ENCODE measurements around the gene RABEP1. TPM values are rescaled to one million over a fixed set of nuclear protein-coding genes. Genes with fewer than 3 reads are reported as not detected.

RABEP1 gene
- total RNA-seq, 1 experiment from 2014 or later, result 23.8 TPM

Other genes with a start within 250 kb of the RABEP1 start
- 0.10 TPM in 1 of 2 replicates, not detected in the other for gene SLC52A1, start 246.9 kb upstream of the RABEP1 start, total RNA-seq (2014; rRNA removed; shearing (Covaris generic))
- gene ZFP3, start 203.8 kb upstream of the RABEP1 start, total RNA-seq (2014; rRNA removed; shearing (Covaris generic)), result 0.21 and 0.96 TPM in 2 replicates
- 20.1 and 24.8 TPM in 2 replicates for gene ZNF232, start 170.4 kb upstream of the RABEP1 start, total RNA-seq (2014; rRNA removed; shearing (Covaris generic))
- gene USP6, start 166.3 kb upstream of the RABEP1 start, total RNA-seq (2014; rRNA removed; shearing (Covaris generic)), result 0.03 TPM in 1 of 2 replicates, not detected in the other
- gene ZNF594, start 90.4 kb upstream of the RABEP1 start, total RNA-seq (2014; rRNA removed; shearing (Covaris generic)), result 0.73 and 1.6 TPM in 2 replicates
- gene SCIMP, start 47.4 kb upstream of the RABEP1 start, total RNA-seq (2014; rRNA removed; shearing (Covaris generic)), result not detected in 2 replicates
- gene NUP88, start 137.4 kb downstream of the RABEP1 start, total RNA-seq (2014; rRNA removed; shearing (Covaris generic)), result 110 and 139 TPM in 2 replicates
- gene RPAIN, start 137.9 kb downstream of the RABEP1 start, total RNA-seq (2014; rRNA removed; shearing (Covaris generic)), result 52.1 and 61.2 TPM in 2 replicates
- gene C1QBP, start 156.9 kb downstream of the RABEP1 start, total RNA-seq (2014; rRNA removed; shearing (Covaris generic)), result 445 and 450 TPM in 2 replicates
- gene DHX33, start 186.7 kb downstream of the RABEP1 start, total RNA-seq (2014; rRNA removed; shearing (Covaris generic)), result 21.0 and 31.9 TPM in 2 replicates
- gene DERL2, start 203.9 kb downstream of the RABEP1 start, total RNA-seq (2014; rRNA removed; shearing (Covaris generic)), result 24.5 and 27.6 TPM in 2 replicates
- gene MIS12, start 204.3 kb downstream of the RABEP1 start, total RNA-seq (2014; rRNA removed; shearing (Covaris generic)), result 21.5 and 29.9 TPM in 2 replicates

All from H7 (cell line).